ENCODE results near the gene NASP.

DNA sequence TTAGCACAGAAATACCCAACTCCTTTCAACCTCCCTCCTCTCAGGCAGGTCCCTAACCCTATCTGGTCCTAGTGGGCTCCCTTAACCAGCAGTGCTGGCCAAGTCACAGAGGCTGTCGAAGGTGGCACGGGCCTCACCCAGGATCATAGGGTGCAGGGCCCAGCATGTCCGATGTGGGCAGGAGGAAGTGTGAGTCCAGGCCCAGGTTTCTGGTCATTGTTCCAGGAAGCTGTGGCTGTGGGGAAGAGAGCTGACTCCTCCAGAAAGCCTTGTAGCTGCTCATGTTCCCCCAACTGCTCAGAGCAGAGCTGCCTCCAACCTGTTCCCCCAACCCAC is 37.6 kb downstream of the NASP start:
- TF ChIP-seq, protein P1, sequence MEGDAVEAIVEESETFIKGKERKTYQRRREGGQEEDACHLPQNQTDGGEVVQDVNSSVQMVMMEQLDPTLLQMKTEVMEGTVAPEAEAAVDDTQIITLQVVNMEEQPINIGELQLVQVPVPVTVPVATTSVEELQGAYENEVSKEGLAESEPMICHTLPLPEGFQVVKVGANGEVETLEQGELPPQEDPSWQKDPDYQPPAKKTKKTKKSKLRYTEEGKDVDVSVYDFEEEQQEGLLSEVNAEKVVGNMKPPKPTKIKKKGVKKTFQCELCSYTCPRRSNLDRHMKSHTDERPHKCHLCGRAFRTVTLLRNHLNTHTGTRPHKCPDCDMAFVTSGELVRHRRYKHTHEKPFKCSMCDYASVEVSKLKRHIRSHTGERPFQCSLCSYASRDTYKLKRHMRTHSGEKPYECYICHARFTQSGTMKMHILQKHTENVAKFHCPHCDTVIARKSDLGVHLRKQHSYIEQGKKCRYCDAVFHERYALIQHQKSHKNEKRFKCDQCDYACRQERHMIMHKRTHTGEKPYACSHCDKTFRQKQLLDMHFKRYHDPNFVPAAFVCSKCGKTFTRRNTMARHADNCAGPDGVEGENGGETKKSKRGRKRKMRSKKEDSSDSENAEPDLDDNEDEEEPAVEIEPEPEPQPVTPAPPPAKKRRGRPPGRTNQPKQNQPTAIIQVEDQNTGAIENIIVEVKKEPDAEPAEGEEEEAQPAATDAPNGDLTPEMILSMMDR (IDR thresholded peaks at IDR 0.05), result no peak
- no peak for TF ChIP-seq POLR2AphosphoS5 (IDR thresholded peaks at IDR 0.05)

Data from esophagus muscularis mucosa (tissue), 3 donors.